ENCODE data around the gene MPDZ. TPM values are rescaled to one million over a fixed set of nuclear protein-coding genes. Genes with fewer than 3 reads are reported as not detected.
A peak's percentile ranks its signal among the peaks of the same experiment; 100 is the strongest.

The MPDZ gene
- total RNA-seq, 2 donors from 2014 or later: 52.3 to 63.1 TPM

DNA sequence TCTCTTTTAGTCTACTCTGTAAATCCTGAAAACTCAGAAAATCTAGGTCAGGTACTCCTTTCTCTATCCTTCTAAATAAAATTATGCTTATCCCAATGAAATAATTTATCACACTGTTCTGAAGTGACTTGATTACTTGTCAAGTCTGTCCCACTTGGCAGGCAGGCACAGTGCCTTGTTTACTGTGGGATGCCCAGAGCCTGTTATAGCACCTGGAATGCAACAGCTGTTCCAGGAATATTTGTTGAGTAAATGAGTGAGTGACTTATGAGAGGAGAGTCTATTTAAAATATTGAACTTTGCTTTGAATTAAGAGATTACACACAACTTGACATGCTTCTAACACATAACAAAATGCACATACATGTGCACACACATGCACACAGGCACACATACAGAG is 130.0 kb downstream of the MPDZ start:
- ATAC-seq (peak; percentile 73 to 76), DNase-seq (peak; percentile 26)
- intact Hi-C loops (cut with DNase I): no loop called here

DNA sequence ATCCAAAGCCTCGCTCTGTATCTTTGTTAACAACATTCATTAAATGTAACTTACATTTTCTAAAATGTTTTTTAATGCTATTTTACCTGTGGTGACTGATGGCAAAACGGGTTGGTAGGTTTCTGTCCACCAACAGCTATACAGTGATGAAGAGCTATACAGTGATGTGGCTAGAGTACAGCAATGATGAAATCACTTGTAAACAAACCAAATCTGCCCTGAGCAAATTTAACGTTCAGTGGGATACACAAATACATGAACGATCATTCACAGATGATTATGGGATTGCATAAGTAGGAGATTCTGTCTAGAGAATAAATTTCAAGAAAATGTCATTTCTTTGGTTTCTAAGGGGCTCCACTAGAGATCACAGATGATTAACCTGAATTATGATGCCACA is 132.7 kb downstream of the MPDZ start:
- intact Hi-C loops (cut with DNase I): no loop called here

GRCh38 chr9:13145340-13145739 is 134.2 kb downstream of the MPDZ start:
- DNase-seq (no peak), ATAC-seq (no peak)
- intact Hi-C loops (cut with DNase I): no loop called here

More for the DNA sequence above, 132.7 kb downstream of the MPDZ start:
- no peak for ATAC-seq
- DNase-seq: no peak

DNA sequence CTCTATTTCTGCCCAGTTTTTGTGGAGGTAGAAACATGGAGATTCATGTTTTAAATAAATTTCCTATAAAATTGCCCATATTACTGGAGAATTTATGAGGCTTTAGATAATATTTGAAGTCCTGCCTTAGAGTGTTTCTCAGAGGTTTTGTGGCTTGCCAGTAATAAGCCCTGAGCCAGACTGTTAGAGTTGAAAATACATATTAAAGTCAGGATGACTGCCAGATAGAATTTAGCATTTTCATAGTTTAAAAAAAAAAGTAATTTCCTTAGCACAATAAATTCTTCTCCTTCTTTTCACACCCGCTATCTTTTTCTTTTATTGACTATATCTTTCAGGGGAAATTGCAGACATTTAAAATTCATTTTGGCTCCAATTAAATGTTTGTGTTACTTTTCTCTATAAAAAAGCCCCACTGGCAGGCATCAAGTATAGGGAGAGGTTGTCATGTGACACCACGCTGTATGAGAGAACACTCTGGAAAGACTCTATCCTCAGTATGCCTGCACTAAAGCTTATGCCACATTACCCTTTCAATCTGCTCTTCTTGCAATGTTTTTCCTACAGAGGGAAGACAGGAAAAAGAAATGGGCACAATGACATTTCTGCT is 135.2 kb downstream of the MPDZ start:
- ATAC-seq: no peak
- intact Hi-C loops (cut with DNase I): no loop called here
- no peak for DNase-seq

DNA sequence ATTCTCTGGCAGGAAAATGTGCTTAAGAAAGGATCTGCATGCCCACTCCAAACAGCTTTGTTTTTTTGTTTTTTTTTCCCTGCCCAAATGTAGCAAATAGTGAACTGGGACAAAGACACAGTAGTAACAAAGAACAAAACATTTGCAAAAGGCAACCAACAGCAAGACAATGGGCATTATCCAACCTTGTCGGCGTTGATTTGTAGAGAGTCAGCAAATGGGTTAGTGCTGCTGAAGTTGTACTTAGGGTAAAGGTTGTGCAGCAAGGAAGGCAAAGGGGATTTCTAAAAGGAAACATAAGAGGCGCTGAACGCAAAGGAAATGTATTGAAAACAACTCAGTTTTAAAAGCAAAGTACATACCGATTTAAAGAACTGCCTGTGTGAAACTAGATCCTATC is 136.2 kb downstream of the MPDZ start:
- ATAC-seq: no peak

GRCh38 chr9:13142776-13143175 is 136.7 kb downstream of the MPDZ start:
- intact Hi-C loops (cut with DNase I): no loop called here
- DNase-seq (no peak), ATAC-seq (no peak)

More for the DNA sequence above, 136.2 kb downstream of the MPDZ start:
- intact Hi-C loops (cut with DNase I): no loop called here
- no peak for DNase-seq

GRCh38 chr9:13141629-13142028 is 137.9 kb downstream of the MPDZ start:
- ATAC-seq (no peak), DNase-seq (no peak)
- intact Hi-C loops (cut with DNase I): no loop called here

DNA sequence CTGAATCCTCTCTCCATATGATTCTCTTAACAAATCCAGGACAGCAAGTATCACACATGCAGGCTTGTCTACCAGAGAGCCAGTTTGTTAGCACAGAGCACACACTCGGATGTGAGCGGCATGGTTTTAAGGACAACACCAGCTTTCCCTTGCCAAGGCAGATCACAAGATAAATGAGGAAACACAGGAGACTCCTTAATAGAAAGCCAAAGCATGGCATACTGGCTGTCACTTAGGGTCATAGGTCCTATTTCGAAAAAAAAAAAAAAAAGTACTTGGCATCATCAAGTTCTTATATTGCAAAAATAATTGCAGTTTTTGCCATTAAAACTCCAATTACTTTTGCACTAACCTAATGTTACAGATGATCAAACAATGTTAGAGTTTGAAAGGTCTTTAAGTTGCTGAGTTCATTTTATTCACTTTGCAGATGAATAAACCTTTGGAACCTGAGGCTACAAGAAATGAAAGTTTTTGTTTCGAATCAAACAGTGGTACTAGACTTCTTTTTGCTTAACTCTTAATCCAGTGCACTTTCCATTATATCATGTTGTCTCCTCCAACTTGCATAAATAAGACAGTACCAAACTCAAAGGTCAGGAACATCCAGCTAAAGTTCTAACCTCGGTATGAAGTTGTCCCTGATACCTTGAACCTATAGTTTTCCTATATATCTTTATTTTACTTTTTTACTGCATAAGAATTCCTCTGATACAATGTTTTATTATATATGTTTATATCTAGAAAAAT is 138.5 kb downstream of the MPDZ start:
- intact Hi-C loops (cut with DNase I): no loop called here
- no peak for DNase-seq
- peak in 1 of 2 donors; percentile 38 for ATAC-seq

GRCh38 chr9:13139641-13140171 is 139.8 kb downstream of the MPDZ start:
- no peak for DNase-seq
- intact Hi-C loops (cut with DNase I): no loop called here
- ATAC-seq: peak in 1 of 2 donors; percentile 65

GRCh38 chr9:13137426-13137825 is 142.1 kb downstream of the MPDZ start:
- intact Hi-C loops (cut with DNase I): no loop called here
- DNase-seq (no peak), ATAC-seq (no peak)

GRCh38 chr9:13131991-13132390 is 147.5 kb downstream of the MPDZ start:
- ATAC-seq (no peak), DNase-seq (no peak)
- intact Hi-C loops (cut with DNase I): no loop called here

GRCh38 chr9:13131416-13131815 is 148.1 kb downstream of the MPDZ start:
- intact Hi-C loops (cut with DNase I): no loop called here
- DNase-seq (no peak), ATAC-seq (no peak)

DNA sequence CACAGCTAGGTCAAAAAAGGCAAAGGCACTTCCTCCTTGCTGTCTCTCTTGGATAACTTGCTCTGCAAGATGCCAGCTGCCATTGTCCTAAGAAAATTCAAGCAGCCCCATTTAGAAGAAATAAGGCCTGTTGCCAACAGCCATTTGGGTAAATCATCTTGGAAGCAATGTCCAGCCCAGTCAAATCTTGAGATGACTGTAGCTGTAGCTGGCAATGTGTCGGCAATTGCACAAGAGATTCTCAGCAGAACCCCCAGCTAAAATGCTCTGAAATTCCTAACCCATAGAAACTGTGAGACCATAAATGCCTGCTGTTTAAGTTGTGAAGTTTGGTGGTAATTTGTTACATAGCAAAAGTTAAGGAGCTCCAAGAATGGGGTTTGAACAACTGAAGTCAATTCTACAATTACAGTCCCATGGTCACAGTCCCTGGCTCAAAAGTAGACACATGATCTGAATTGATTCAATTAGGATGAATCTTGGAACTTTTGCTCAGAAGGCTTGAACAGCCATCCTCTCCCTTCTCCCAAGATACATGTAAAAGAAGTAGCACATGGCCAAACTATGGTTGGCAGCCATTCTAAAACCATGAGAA is 151.1 kb downstream of the MPDZ start:
- ATAC-seq (no peak), DNase-seq (no peak)
- intact Hi-C loops (cut with DNase I): no loop called here

DNA sequence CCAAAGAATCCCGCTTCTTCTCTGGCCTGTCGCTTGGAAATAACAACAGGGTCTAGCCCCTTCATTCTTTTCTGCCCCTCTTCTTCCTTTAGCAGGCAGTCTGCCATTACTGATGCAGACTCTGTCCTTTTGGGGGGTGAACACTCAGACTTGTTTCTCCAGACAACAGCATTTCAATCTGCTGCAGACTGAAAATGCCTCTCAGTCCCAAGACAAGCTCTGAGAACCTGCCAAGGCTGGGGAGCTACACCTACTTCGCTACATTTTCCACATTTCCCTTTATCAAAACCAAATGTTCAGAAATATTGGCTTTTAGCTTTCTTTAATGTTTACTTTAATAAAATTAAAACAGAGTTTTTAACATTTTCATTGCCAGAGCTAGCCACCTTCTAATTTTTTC is 152.4 kb downstream of the MPDZ start:
- DNase-seq (no peak), ATAC-seq (no peak)
- intact Hi-C loops (cut with DNase I): no loop called here

DNA sequence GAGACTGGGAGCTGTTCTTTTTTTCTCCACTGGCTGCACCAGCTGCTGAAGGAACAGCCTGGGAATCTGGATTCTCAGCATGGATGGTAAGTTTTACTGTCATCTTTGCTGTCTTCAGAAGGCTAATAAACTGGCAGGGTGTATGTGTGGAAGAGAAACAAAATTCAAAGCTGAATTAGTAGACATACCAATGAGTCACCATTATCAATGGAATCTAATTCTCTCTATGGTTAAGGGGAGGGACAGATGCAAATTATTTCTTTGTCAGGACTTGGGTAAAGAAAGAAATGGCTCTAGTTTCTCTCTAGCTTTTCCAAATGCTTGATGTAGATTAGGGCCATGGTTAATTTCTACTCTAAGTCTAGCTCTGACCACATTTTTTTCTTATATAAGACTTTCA is 154.2 kb downstream of the MPDZ start:
- ATAC-seq (no peak), DNase-seq (no peak)
- intact Hi-C loops (cut with DNase I): no loop called here

GRCh38 chr9:13122756-13123369 is 156.6 kb downstream of the MPDZ start:
- ATAC-seq: no peak
- DNase-seq: no peak
- intact Hi-C loops (cut with DNase I): no loop called here

DNA sequence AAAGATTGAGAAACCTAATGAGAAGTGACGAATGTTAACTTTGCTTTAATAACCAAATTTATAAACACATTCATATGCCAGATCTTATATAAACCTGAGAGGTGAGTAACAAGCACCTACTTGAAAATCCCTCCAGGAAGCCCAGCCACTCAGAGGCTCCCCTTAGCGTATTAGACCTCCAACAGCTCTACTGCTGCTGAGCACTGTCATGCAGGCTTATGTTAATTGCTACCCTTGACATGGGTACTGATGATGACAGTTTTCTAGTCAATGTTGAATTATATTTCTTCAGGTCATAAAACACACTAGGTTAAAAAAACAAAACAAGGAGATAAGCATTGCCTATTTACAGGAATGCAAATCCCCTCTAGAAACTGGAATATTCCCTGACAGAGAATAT is 161.2 kb downstream of the MPDZ start:
- ATAC-seq: no peak
- intact Hi-C loops (cut with DNase I): no loop called here
- no peak for DNase-seq

GRCh38 chr9:13116292-13116691 is 163.2 kb downstream of the MPDZ start:
- intact Hi-C loops (cut with DNase I): no loop called here

GRCh38 chr9:13113751-13114150 is 165.7 kb downstream of the MPDZ start:
- ATAC-seq (no peak), DNase-seq (no peak)
- intact Hi-C loops (cut with DNase I): no loop called here

More at GRCh38 chr9:13116292-13116691, 163.2 kb downstream of the MPDZ start:
- ATAC-seq (no peak), DNase-seq (no peak)

GRCh38 chr9:13113216-13113615 is 166.3 kb downstream of the MPDZ start:
- ATAC-seq: peak in 1 of 2 donors; percentile 14
- DNase-seq: no peak
- intact Hi-C loops (cut with DNase I): no loop called here
